ENCODE measurements around the gene MGAM2. TPM values are rescaled to one million over a fixed set of nuclear protein-coding genes. Genes with fewer than 3 reads are reported as not detected.

Gene MGAM2
- total and polyA plus RNA-seq, 2 of the 4 experiments (the other 2 are of a cell fraction), result not detected

- no peak overlapping the region for H4K8ac ChIP-seq (ENCODE audit: low read depth in 2 of 2, low read length in 2 of 2)
- ATAC-seq (ENCODE audit: low read depth), result no peak
- H2AFZ ChIP-seq (replicated peaks; ENCODE audit: low read length, poor library complexity), result no peak overlapping the region
- TF ChIP-seq CTCF (conservative IDR thresholded peaks at IDR 0.05; ENCODE audit: low read depth, low read length) (no peak), CEBPB (IDR thresholded peaks at IDR 0.05; ENCODE audit: low read depth, low read length) (no peak), RAD21 (IDR thresholded peaks at IDR 0.05; ENCODE audit: low read length) (no peak), CHD1 (IDR thresholded peaks at IDR 0.05; ENCODE audit: low read depth, low read length) (no peak), FOS (IDR thresholded peaks at IDR 0.05; ENCODE audit: low read depth, low read length) (no peak), MAFK (IDR thresholded peaks at IDR 0.05; ENCODE audit: low read depth, low read length) (no peak), ELK1 (IDR thresholded peaks at IDR 0.05; ENCODE audit: borderline replicate concordance, low read depth, low read length) (no peak), MAZ (IDR thresholded peaks at IDR 0.05; ENCODE audit: borderline replicate concordance, low read depth, low read length) (no peak), MXI1 (IDR thresholded peaks at IDR 0.05; ENCODE audit: borderline replicate concordance, low read depth, low read length) (no peak), SMC3 (IDR thresholded peaks at IDR 0.05; ENCODE audit: low read depth, low read length) (no peak), NFE2L2 (IDR thresholded peaks at IDR 0.05; ENCODE audit: low read depth, low read length) (no peak), BHLHE40 (IDR thresholded peaks at IDR 0.05; ENCODE audit: low read depth, low read length) (no peak), POLR2A (IDR thresholded peaks at IDR 0.05; ENCODE audit: low read depth, low read length) (no peak), RCOR1 (IDR thresholded peaks at IDR 0.05; ENCODE audit: insufficient replicate concordance, low read length) (no peak), RFX5 (IDR thresholded peaks at IDR 0.05; ENCODE audit: low read depth, low read length) (no peak)
Measured at GRCh38 chr7:142248166-142249160, 136.9 kb downstream of the MGAM2 start.

More at GRCh38 chr7:142248166-142249160, 136.9 kb downstream of the MGAM2 start:
- H3K27ac ChIP-seq (ENCODE audit: insufficient read depth, low read length), result no peak overlapping the region
- H3K18ac ChIP-seq (ENCODE audit: low read depth, low read length), result no peak overlapping the region
- no peak overlapping the region for H2AK9ac ChIP-seq (replicated peaks; ENCODE audit: low read depth, low read length, poor library complexity)
- H4K20me1 ChIP-seq (ENCODE audit: insufficient read depth, low read length), result no peaks in the 10 kb centered on the region
- no peak overlapping the region for H4K5ac ChIP-seq (ENCODE audit: low read depth, low read length)
- H3K4me2 ChIP-seq (ENCODE audit: low read depth, low read length), result no peak overlapping the region
- no peak overlapping the region for H3K4me3 ChIP-seq (ENCODE audit: insufficient read depth, low read depth, low read length)
- H3K4ac ChIP-seq (ENCODE audit: low read depth, low read length), result no peak overlapping the region
- no peak overlapping the region for H2BK15ac ChIP-seq (ENCODE audit: low read depth, low read length)
- no peak overlapping the region for H3K56ac ChIP-seq (ENCODE audit: extremely low read depth, insufficient read depth, low read length)
- WGBS, 2 experiments (ENCODE audit: extremely low coverage in 2 of 2, insufficient read length in 1 of 2), result 20% methylated on average over 1 of the region's 7 CpGs; no CpG with 5 or more reads in 1 of the 2 experiments
- CTCF ChIA-PET, result interaction anchor here (0.6 kb wide), 1 partner anchor 13 kb away, joined by 3 read pairs; no protein-coding TSS in a partner anchor
- intact Hi-C loops (cut with micrococcal nuclease) (no loop called here), dilution Hi-C loops (cut with HindIII; ENCODE audit: low sequenced_read_pairs, unreplicated experiment) (no loop called here), in situ Hi-C loops (cut with MboI; ENCODE audit: low sequenced_read_pairs) (no loop called here)
- no peak overlapping the region for H2BK120ac ChIP-seq (ENCODE audit: low read depth, low read length)
- DNase-seq, result no peak
- BruUV-seq (replicated peaks), result no TSS peak
- no peaks in the 10 kb centered on the region for H3K4me1 ChIP-seq (ENCODE audit: control insufficient read depth, insufficient read depth, low read length)
- no peak overlapping the region for H3K9ac ChIP-seq (ENCODE audit: low read depth, low read length)
- no peaks in the 10 kb centered on the region for H3K36me3 ChIP-seq (ENCODE audit: control insufficient read depth, insufficient read depth, low read length)
- H3K23ac ChIP-seq (ENCODE audit: low read depth, low read length), result no peak overlapping the region
- H3K79me1 ChIP-seq (ENCODE audit: low read depth in 1 of 2, low read length in 2 of 2), result no peaks in the 10 kb centered on the region
- H3K9me1 ChIP-seq (ENCODE audit: insufficient read depth, low read length), result no peaks in the 10 kb centered on the region
- POLR2A ChIA-PET (ENCODE audit: unreplicated experiment), result no interaction called here
- no peak overlapping the region for H2AK5ac ChIP-seq (ENCODE audit: low read depth, low read length)
- no peaks in the 10 kb centered on the region for H3K27me3 ChIP-seq (ENCODE audit: control insufficient read depth, insufficient read depth, low read length)
- H2BK20ac ChIP-seq (ENCODE audit: low read depth, low read length), result no peak overlapping the region
- H2BK5ac ChIP-seq (ENCODE audit: low read depth, low read length, poor library complexity, severe bottlenecking), result no peak overlapping the region
- no peak overlapping the region for H3K14ac ChIP-seq (replicated peaks; ENCODE audit: low read depth, low read length)
- H4K91ac ChIP-seq (ENCODE audit: insufficient read depth, low read depth, low read length), result no peak overlapping the region
- peaks cover 33% of the 10 kb centered on the region for H3K9me3 ChIP-seq (ENCODE audit: control insufficient read depth, insufficient read depth, low read length)

Measured in IMR-90 (cell line).